DMS 273 treated with DMSO at 0.1 percent for 48 hours (cell line): ENCODE data around the gene CD93.

Experiments used
- DNase-seq: peaks from one replicate; lab custom pipeline; 2025; lab: John Stamatoyannopoulos, UW

The CD93 gene, protein sequence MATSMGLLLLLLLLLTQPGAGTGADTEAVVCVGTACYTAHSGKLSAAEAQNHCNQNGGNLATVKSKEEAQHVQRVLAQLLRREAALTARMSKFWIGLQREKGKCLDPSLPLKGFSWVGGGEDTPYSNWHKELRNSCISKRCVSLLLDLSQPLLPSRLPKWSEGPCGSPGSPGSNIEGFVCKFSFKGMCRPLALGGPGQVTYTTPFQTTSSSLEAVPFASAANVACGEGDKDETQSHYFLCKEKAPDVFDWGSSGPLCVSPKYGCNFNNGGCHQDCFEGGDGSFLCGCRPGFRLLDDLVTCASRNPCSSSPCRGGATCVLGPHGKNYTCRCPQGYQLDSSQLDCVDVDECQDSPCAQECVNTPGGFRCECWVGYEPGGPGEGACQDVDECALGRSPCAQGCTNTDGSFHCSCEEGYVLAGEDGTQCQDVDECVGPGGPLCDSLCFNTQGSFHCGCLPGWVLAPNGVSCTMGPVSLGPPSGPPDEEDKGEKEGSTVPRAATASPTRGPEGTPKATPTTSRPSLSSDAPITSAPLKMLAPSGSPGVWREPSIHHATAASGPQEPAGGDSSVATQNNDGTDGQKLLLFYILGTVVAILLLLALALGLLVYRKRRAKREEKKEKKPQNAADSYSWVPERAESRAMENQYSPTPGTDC

DNA sequence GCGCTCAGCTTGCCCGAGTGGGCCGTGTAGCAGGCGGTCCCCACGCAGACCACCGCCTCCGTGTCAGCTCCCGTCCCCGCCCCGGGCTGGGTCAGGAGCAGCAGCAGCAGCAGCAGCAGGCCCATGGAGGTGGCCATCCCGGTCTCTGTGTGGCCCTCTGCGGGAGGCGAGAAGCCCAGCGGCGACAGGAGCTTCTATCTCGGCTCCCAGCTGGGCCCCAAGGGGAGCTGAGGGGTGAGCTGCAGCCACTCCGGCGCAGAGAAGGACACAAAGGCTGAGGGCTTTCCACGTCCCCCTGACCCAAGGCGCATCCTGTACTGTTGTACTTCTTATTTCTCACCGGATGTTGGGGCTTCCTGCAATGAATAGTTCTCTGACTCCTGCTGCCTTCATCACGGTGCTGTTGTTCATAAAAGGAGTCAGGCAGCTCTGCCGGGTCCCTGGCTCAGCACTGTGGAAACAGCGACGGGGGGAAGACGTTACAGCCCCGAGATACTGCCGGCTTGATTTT is at the start of gene CD93:
Gene CD93 (minus strand): TSS at position 269 of the 511 bp plus-strand sequence. CDS start 132 bp downstream, at position 137.
- no peak for DNase-seq

DNA sequence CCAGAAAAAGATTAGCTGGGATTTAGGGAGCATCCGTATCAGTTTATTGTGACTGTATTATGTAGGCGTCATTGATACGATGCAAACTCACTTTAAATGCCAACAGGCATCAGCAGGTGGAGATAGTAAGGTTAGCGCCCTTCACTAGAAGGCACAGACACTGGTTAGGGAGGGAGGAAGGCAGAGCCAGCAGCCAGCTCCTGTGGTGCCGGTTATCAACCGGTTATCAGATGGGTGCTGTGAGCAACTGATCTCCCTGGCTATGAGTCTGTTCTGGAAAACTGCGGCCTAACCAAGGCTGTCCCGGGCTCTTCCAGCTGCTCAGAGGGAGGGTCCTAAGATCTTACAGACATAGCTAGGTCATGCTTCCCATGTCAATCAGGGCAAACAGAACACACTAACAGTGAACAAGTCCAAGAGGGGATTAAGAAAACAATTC is 47.5 kb upstream of the CD93 start:
- DNase-seq = no peak

DNA sequence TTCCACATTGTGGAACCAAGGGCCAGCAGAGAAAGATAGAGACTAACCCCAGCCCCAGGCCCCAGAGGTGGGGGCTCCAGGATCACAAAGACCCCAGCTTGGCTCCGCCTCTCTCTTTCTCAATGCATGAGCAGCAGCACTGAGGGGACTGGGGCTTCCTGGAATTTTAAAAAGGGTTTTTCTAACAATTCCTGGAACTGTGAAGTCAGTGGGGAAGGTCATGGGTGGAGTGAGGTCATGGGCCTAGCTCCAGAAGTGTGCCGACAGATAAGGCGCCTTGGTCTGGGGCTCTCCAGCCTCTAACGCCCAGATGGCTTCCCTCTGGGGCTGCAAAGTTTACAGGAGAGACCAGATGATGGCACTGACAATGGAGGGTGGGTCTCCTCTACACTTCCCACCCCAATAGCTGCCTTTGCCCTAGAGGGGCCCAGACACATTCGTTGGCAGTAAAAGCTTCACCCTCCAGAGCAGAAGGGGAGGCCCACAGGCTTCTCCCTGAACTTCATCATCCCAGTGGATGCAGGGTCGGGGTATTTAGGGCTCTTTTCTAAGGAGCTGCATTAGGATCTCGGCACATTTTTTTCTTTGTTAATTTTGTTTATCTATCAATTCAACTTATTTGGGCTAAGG is 46.9 kb upstream of the CD93 start:
- no peak for DNase-seq

DNA sequence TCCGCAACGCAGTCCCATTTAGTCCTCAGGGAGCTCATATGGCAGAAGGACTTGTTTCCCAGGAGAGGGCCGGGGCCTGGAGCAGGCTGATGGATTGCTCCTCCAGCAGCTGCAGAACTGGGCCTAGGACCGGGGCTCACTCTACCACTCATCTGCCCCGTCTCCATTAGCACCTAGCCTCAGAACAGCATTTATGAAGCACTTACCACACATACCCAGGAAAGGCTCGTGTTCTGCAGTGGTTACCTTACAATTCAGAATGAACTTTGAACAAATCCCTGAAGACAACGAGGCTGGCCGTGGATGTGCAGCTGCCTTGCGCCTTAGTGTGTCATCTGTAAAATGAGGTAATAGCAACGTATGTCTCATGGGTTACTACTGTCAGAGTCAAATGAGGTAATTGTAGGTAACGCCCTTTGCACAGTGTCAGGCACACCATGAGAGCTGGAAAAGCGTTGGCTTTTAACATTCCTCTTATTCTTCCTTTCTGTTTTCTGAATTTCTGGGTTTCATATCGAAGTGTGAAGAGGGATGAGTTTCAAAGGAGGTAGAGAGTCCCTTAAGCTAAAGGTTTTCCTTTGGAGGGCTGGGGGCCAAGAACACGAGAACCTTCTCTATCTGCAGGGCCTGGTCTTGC is 46.3 kb upstream of the CD93 start:
- no peak for DNase-seq

DNA sequence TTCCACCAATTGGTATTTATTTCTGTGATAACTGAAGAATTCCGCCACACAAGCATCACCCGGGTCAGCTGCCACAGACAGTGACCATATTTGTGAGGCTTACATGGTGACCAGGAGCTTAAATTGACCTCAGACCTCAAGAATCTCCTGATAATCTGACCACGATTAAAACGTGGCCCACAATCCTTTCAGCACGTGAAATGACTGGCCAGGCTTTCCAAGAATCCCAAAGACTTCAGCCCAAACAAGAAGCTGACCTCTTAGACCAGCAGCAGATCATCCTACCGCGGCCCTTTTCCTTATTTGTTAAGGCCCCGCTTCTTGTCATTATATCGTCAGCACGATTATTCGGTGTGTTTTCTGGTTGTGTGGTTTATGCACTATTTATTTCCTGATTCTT is 45.6 kb upstream of the CD93 start:
- no peak for DNase-seq

DNA sequence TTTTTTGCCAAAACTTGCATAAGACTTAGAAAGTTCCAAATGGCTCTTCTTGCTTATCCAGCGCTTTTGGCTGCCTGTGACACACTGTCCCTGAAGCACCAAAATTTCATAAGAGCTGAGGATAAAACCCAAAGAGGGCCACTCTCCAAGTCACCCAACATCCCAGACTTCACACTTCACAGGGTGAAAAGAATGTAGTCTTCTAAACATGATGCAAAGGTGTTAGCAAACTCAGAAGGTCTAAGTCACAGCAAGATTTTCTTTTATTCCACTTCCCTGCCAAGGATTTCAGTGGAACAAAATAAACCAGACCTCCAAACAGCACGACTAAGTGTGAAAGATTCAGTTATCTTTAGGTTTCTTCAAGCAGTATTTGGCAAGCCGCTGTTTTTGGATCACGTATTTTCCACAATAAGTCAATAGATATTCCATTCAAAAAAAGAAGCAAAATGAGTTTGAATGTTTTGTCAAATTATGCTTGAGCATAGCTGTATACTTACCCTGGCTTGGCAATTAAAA is 44.6 kb upstream of the CD93 start:
- DNase-seq = no peak

DNA sequence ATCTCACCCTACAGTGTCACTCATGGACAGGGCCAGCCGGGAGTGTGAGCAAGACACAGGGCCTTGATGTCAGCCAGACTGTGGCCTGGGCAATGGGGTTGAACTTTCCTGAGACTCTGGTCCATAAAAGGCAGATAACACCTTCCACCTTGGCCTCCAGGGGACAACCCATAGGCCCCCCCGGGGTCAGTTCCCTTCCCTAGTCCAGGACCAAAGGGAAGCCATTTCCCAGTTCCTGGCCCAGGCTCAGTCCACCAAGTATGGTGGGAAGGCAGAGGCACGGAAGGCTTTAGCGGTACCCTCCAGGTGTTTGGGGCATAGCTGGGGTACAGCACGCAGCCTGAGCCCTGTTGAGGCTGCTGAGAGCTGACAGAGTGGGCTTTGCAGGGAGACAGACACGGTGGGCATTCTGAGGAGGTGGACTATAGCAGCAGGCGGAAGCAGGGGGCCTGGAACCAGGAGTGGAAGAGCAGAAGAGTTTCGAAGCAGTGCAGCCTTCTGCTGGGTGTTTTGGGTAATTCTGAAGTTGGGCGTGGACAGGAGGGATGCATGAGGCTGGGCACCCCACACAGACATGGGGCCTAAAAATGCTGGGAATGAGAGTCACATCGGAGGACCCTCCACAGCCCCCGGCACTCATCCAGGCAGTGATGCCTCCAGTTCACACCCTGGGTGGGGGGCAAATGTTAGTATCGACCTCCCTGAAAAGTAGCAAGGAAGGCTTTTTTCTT is 43.9 kb upstream of the CD93 start:
- DNase-seq = no peak

DNA sequence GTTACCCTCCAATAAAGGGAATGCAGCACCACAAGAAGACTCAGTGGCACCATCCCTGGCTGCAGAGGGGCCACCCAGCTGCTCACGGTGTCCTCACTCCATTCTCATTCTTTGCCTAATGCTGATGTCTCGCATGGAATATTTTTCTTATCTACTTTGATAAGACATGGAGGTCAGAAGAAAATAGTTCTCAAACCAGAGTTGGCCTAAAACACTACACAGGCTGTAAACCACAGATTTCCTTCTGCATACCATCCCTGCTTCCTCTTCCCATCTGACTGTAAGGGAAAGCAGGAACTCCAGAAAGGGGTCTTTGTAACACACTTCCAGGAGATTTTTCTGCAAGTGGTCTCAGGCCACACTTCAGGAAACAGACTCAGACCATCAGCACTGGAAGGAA is 43.1 kb upstream of the CD93 start:
- no peak for DNase-seq

DNA sequence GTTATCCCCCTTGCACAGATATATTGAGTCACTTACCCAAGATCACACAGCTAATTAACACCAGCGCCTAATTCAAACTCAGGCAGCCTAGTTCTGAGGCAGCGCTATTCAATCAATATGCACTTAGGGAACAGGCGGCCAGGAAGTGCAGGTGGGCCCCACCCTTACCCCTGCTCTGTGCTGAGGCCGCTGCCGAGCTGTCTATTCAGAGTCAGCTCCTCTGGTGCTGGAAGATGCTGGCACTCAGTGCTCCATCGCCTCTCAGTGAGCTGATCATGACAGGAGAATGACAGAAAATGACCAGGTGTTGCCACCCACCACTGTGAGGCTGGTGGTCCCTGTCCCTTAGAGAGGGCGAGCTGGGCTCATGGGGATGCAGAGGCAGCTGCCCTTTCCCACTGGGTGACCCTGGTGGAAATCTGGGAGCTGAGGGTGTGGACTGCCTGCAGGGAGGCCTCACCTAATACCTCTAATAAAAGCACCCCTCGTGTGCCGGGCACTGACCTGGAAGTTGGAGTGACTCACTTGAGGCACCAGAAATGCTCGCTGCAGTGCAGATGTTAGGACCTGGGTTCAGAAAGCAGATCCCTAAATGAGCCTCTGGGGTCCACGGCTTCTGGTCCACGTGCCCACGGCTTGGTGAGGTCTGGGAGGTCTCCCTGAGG is 42.5 kb upstream of the CD93 start:
- no peak for DNase-seq

DNA sequence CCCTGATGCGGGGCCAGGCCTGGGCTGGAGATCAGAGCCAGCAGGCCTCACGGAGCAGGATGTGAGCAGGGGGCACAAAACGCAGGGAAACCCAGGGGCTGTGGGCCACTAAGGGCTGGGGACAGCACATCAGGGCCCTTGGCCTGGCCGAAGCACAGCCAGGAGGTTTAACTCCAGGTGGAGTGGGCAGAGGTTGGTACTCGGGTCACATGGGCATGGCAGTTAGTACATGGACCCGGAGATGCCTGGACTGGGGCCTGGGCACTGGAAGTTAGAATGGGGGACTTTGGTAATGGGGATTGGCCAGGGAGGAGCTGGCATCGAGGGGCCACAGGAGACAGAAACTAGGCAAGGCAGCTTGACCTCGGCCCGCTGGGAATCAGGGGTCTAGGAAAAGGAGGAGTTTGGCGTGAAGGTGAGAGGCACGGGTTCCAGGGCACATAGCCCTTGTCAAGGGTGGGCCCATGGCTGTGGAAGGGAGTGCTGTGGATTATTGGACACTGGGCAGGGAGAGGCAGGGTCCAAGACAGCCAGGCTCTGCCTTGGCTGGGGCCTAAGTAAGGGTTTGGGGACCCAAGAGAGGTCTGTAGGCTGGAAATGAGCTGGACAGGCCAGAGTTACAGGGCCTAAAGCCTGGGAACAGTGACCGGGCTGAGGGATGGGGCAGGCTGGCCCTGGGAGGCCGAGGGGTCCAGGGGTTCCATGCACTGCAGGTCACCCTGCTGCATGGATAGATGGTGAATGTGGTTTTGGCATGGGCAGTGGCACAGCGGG is 41.6 kb upstream of the CD93 start:
- DNase-seq = no peak

DNA sequence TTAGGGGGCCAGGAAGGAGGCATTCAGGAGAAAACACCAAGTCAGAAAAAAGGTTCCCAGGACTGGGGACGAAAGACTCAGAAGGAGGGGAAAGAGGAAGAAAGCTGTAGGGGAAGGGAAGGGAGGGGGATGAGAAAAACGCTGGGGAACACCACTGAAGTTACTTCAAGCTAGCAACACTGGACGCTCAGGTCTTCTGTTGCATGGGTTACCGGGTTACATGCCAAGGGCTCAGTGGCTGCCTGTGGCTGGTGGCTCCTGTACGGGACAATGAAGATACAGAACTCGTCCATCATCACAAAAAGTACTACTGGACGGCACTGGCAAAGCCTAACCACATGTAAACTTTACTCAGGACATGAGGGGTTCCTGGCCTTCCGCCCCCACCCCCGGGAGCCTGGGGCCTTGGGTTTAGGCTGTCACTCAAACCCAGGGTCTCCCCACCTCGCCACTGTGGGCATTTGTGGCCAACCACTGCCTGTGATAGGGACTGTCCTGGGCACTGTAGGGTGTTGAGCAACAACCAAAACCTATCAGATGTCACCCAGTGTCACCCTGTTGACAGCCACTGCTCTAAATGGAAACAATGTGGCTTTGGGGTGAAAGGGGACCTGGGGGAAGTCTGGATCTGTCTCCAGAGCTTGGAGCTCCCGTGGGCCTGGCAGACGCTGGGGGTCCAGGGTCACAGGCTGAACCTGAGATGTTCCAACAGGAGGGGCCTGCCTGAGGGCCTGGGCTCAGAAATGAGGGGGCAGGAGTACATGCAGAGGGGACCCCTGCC is 40.3 kb upstream of the CD93 start:
- DNase-seq = no peak

DNA sequence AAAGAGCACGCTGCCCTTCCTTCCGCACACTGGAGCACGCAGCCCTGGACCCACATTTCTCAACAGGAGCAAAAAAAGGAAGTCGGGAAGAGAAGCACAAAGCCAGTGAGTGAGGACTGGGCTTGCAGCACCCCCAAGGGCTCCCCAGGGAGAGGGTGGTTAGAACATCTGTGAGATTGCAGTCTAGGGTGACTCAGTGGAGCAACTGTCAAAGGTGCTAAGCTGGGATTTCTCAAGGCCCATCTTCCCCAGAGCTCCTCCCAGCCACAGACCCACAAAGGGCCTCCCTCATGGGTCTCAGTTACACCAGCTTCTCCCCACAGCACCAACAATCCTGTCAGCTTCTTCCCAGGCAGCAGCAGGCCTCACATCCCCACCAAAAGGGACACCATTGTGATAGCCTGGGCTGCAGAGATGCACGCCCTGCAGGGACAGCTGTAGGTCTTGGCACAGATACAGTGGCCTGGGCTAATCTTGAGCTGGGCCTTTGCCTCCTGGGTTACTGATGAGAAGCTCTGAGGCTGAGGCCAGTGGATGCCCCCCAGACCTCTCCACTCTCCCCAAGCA is 39.6 kb upstream of the CD93 start:
- no peak for DNase-seq

DNA sequence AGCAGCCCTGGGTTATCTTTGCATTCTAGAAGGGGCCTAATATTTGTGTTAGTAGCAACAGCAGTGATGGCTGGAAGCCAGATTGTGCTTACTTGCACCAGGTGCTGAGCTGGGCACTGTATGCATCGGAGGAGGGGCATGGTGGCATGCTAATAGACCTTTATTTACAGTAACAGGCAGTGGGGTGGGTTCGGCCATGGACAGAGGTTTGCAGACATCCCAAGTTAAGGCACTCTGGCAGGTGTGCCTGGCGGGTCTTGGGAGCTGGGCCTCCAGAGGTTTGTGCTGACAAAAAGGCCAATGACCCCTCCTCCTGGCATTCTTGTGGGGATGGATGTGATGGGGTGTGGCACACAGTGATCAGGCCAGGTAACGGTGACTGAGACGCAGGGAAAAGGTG is 39.0 kb upstream of the CD93 start:
- no peak for DNase-seq

DNA sequence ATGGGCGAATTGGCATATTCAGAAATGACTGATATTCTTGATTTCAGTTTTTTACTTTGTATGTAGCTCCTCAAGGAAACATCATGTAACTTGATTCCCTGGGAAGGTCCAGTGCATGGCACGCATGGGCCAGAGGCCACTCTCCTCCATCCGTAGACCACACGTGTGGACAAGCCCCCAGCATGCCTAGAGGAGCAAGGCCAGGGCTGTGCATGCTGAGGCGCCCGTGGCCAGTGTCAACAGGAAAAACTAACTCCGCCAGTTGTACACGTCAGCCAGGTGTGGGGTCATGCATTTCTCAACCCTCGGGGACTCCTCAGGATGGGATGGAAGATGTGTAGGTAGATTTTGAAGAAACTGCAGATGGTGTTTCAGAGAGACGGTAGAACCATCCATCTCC is 37.8 kb upstream of the CD93 start:
- DNase-seq = no peak

DNA sequence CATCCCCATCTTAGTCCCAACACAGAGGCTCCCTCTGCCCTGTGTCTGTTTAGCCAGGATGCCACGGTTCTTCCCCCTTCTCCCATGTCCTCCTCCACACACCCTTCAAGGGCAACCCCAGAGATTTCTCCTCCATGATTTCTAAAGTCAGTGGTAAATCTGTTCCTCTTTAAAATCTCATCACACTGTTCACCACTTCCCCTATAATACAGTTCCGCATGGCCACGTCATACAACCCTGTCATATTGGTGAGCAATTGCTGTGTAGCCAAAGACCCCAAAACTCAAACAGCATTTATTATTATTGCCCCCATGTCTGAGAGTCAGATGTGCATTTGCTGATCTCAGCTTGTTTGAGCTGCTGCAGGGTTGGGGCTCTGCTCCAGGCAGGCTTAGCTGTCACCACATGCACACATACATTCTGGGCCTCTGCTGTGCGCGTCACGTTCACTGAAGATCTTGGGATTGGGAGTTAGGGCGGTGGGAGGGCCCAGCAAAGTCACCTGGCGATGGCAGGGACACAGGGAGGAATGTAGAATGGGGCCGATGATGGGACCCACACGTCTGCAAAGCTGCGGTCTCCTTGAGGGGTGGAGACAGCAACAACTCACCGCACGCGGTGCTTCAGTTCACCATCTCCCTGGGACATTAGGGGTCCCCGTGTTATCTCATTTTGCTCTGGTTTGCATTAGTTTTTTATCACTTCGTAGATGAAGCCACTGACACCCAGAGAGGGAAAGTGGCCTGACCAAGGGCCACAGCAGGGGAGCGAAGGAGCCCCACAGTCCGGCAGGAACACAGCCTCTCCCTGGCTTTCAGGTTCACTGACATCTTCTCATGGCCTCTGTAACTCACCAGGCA is 36.9 kb upstream of the CD93 start:
- no peak for DNase-seq

DNA sequence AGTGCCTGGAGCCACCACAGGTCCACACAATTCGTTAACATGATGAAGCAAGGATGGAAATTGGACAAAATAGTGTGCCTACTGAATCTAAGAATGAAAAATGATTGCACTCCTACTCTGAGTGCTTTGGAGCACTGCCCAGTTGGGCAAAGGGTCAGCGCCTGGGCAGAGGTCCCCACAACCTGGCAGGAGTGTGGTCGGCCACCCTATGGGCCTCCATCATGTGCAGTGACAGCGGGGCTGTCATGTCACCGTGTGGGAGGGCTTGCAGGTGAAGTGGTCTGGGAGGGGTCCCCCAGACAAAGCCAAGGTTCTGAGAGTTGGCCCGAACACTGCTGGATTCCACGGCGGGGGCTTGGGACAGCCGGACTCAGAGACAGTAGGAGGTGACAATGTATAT is 36.2 kb upstream of the CD93 start:
- DNase-seq = no peak

DNA sequence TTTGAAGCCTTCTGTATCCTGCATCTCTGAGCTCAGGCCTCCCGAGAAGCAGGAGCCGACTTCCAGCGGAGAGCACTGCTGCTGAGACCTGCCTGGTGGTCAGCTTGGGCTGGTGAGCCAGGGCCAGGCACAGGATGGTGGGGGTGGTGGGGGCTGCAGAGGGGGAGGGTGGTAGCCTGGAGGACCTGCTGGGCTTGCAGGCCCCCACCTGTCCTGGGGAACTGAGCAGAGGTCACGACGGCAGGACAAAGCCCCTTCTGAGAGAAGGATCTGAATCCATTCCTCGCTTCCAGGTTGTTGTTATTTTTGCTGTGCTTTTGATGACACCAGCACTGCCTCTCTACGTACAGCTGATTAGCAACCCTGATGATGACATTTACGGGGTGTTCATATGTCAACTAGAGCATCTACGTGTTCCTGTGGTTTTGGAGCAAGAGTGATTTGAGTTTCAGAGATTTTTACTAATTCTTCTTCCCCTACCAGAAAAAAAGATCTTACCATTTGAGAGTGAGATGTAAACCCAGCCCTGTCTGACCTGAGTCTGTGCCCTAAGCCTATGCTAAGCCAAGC is 35.7 kb upstream of the CD93 start:
- no peak for DNase-seq
